Measurements from ENCODE around the gene PRXL2B.

GRCh38 chr1:2556678-2557481 is 29.7 kb upstream of the PRXL2B start:
- no peak for TF ChIP-seq POLR2A (IDR thresholded peaks at IDR 0.05)
- no peak for TF ChIP-seq CTCF (IDR thresholded peaks at IDR 0.05 in 4 of 5, conservative IDR thresholded peaks at IDR 0.05 in 1 of 5)

Measured in gastrocnemius medialis (tissue), 4 donors.